ENCODE results near the gene GATD1. TPM values are rescaled to one million over a fixed set of nuclear protein-coding genes. Genes with fewer than 3 reads are reported as not detected.

The GATD1 gene
- total and polyA plus RNA-seq, 2 donors = 13.0 to 31.2 TPM

DNA sequence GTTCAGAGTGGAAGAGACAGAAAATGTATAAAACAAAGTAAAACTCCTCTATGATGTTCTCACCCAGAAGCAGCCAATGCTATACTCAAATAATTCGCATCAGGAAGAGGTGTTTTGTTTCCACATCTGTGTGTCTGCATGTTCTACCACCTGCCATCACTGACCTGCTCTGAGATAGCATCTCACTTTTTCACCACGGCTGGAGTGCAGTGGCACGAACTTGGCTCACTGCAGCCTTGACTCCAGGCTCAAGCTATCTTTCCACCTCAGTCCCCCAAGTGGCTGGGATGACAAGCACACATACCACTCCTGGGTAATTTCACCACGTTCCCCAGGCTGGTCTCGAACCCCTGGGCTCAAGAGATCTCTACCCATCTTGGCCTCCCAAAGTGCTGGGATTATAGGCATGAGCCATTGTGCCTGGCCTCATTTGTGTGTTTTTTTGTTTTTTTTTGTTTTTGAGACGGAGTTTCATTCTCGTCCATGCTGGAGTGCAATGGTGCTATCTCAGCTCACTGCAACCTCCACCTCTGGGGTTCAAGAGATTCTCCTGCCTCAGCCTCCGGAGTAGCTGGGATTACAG lies 15.7 kb downstream of the GATD1 start:
- Histone ChIP-seq H3K4me1 (ENCODE audit: control insufficient read depth in 2 of 2, insufficient read depth in 2 of 2, low read length in 2 of 2) (no peaks in the 10 kb centered on the region), H3K36me3 (ENCODE audit: control insufficient read depth in 2 of 2, insufficient read depth in 2 of 2, low read length in 1 of 2) (peaks cover 82% of the 10 kb centered on the region in 2 donors), H3K4me3 (ENCODE audit: low read length in 2 of 2) (no peak overlapping the region), H3K9me3 (ENCODE audit: control insufficient read depth in 2 of 2, insufficient read depth in 1 of 2, low read length in 1 of 2) (no peaks in the 10 kb centered on the region), H3K27me3 (ENCODE audit: control insufficient read depth in 2 of 2, insufficient read depth in 1 of 2, low read length in 1 of 2) (no peaks in the 10 kb centered on the region), H3K27ac (ENCODE audit: low read depth in 1 of 2, low read length in 1 of 2) (no peak overlapping the region)
- 96% methylated on average over 8 of the region's 8 CpGs for WGBS
- no peak for DNase-seq (ENCODE audit: low read depth in 6 of 9, low spot score in 9 of 9)

DNA sequence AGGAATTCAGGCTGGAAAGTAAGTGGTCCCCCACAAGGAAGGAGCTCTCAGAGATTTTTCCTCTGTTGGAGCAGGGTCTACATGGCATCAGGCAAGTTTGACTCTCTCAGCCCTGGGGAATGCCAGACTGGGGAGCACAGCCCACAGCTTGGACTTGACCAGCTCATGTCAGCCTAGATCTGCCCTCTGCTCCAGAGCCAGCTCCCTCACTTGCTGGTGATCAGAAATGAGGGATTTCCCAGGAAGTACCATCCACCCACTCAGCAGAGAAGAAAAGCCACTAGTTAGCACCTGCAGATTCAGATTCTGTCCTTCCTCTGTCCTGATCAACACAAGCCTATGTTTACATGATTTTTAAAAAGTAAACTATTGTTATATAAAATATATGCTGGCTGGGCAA lies 17.1 kb downstream of the GATD1 start:
- no peak overlapping the region for H3K4me3 ChIP-seq (ENCODE audit: low read length in 2 of 2)
- DNase-seq (ENCODE audit: low read depth in 6 of 9, low spot score in 9 of 9) = no peak
- no peak overlapping the region for H3K27ac ChIP-seq (ENCODE audit: low read depth in 1 of 2, low read length in 1 of 2)

DNA sequence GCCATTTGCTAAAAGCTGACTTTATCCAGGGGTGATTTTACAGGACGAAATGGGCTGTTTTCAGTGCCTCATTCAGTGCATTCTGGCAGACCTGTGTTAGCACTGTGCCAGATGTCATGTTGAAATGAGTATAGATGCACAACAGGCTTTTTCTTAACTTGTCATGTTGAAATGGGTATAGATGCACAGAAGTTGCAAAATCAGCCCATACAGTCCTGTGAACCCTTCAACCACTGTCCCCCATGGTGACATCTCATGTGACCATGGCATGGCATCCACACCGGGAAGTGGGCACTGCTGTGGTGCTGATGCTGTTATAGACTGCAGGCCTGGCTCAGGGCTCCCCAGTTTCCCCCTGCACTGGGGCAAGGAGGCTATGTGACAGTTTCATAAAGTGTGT lies 27.6 kb downstream of the GATD1 start:
- Histone ChIP-seq H3K9me3 (ENCODE audit: control insufficient read depth in 2 of 2, insufficient read depth in 1 of 2, low read length in 1 of 2) (peaks cover 0 to 2% of the 10 kb centered on the region in 2 donors), H3K36me3 (ENCODE audit: control insufficient read depth in 2 of 2, insufficient read depth in 2 of 2, low read length in 1 of 2) (peaks cover 0 to 3% of the 10 kb centered on the region in 2 donors), H3K27me3 (ENCODE audit: control insufficient read depth in 2 of 2, insufficient read depth in 1 of 2, low read length in 1 of 2) (peaks cover 0 to 8% of the 10 kb centered on the region in 2 donors), H3K27ac (ENCODE audit: low read depth in 1 of 2, low read length in 1 of 2) (no peak overlapping the region), H3K4me1 (ENCODE audit: control insufficient read depth in 2 of 2, insufficient read depth in 2 of 2, low read length in 2 of 2) (peaks cover 12 to 16% of the 10 kb centered on the region in 2 donors), H3K4me3 (ENCODE audit: low read length in 2 of 2) (no peak overlapping the region)
- WGBS = 81% methylated on average over 2 of the region's 2 CpGs
- no peak for DNase-seq (ENCODE audit: low read depth in 6 of 9, low spot score in 9 of 9)

More for the DNA sequence above, 17.1 kb downstream of the GATD1 start:
- H3K9me3 ChIP-seq (ENCODE audit: control insufficient read depth in 2 of 2, insufficient read depth in 1 of 2, low read length in 1 of 2) = no peaks in the 10 kb centered on the region
- no peaks in the 10 kb centered on the region for H3K4me1 ChIP-seq (ENCODE audit: control insufficient read depth in 2 of 2, insufficient read depth in 2 of 2, low read length in 2 of 2)
- H3K27me3 ChIP-seq (ENCODE audit: control insufficient read depth in 2 of 2, insufficient read depth in 1 of 2, low read length in 1 of 2) = no peaks in the 10 kb centered on the region
- peaks cover 77 to 87% of the 10 kb centered on the region in 2 donors for H3K36me3 ChIP-seq (ENCODE audit: control insufficient read depth in 2 of 2, insufficient read depth in 2 of 2, low read length in 1 of 2)

DNA sequence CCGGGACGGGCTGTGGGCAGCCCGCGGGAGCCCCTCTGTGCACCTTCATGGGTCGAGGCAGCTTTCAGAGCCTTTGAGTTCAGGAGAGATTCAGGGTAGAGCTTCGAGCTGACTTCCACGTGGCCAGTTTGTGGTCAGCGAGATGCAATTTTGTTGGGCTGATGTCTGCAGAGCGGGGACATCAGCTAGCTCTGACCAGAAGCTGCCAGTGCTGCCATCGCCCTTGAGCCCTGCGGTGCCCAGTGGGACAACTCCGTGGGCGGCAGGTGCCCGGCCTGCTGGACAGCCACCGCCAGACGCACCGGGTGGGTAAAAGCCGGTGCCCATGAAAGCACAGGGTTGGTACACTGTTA lies 29.3 kb downstream of the GATD1 start:
- Histone ChIP-seq H3K4me3 (ENCODE audit: low read length in 2 of 2) (peak overlapping the region; percentile 64 to 79), H3K9me3 (ENCODE audit: control insufficient read depth in 2 of 2, insufficient read depth in 1 of 2, low read length in 1 of 2) (peaks cover 0 to 2% of the 10 kb centered on the region in 2 donors), H3K36me3 (ENCODE audit: control insufficient read depth in 2 of 2, insufficient read depth in 2 of 2, low read length in 1 of 2) (peaks cover 0 to 3% of the 10 kb centered on the region in 2 donors), H3K27ac (ENCODE audit: low read depth in 1 of 2, low read length in 1 of 2) (peak overlapping the region; percentile 49 to 73), H3K27me3 (ENCODE audit: control insufficient read depth in 2 of 2, insufficient read depth in 1 of 2, low read length in 1 of 2) (peaks cover 0 to 8% of the 10 kb centered on the region in 2 donors), H3K4me1 (ENCODE audit: control insufficient read depth in 2 of 2, insufficient read depth in 2 of 2, low read length in 2 of 2) (peaks cover 12 to 16% of the 10 kb centered on the region in 2 donors)
- DNase-seq (ENCODE audit: low read depth in 6 of 9, low spot score in 9 of 9) = no peak
- WGBS = under 1% methylated on average over 18 of the region's 18 CpGs

GRCh38 chr11:747158-748006 lies 29.9 kb downstream of the GATD1 start, which contains the start of gene TALDO1:
TALDO1 (plus strand) TSS chr11:747464; CDS start chr11:747482, 18 bp downstream.
- H3K9me3 ChIP-seq (ENCODE audit: control insufficient read depth in 2 of 2, insufficient read depth in 1 of 2, low read length in 1 of 2) = peaks cover 0 to 2% of the 10 kb centered on the region in 2 donors
- WGBS = under 1% methylated on average over 112 of the region's 112 CpGs
- peaks cover 12 to 16% of the 10 kb centered on the region in 2 donors for H3K4me1 ChIP-seq (ENCODE audit: control insufficient read depth in 2 of 2, insufficient read depth in 2 of 2, low read length in 2 of 2)
- DNase-seq (ENCODE audit: low read depth in 6 of 9, low spot score in 9 of 9) = peak in 4 of 9 donors; percentile 54 to 82 (median 72)
- peaks cover 0 to 8% of the 10 kb centered on the region in 2 donors for H3K27me3 ChIP-seq (ENCODE audit: control insufficient read depth in 2 of 2, insufficient read depth in 1 of 2, low read length in 1 of 2)
- H3K4me3 ChIP-seq (ENCODE audit: low read length in 2 of 2) = peak within 1 kb of the TSS; percentile 64 to 79
- peak within 1 kb of the TSS; percentile 49 to 73 for H3K27ac ChIP-seq (ENCODE audit: low read depth in 1 of 2, low read length in 1 of 2)
- peaks cover 0 to 2% of the 10 kb centered on the region in 2 donors for H3K36me3 ChIP-seq (ENCODE audit: control insufficient read depth in 2 of 2, insufficient read depth in 2 of 2, low read length in 1 of 2)

DNA sequence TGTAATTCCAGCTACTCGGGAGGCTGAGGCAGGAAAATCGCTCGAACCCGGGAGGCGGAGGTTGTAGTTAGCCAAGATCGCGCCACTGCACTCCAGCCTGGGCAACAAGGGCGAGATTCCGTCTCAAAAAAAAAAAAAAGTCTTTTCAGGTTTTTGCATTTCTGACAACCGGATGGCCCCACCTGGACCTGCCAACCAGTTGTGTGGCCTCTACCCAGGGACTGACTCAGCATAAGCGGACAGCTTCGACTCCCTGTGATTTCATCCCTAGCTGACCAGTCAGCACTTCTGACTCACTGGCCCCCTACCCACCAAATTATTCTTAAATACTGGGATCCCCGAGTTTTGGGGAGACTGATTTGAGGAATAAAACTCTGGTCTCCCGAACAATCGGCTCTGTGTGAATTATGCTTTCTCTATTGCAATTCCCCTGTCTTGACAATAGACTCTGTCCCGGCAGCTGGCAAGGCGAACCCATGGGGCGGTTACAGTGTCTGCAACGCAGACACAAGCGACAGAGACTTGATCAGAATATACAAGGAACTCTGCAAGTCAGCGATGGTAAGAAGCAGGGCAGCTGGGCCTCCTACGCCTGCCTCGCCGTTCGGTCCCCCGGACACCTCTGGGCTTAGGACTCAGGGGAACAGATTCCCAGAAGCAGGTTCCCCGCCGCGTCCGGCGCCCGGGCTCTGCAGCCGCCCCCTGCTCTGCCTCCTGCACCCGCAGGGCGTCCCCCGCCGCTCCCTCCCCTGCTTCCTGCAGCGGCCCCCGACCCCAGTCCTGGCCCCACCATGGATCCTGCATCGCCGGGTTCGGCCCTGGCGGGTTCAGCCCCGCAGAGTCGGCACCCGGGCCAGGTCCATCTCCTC lies 30.8 kb downstream of the GATD1 start:
- H3K9me3 ChIP-seq (ENCODE audit: control insufficient read depth in 2 of 2, insufficient read depth in 1 of 2, low read length in 1 of 2) = peaks cover 0 to 2% of the 10 kb centered on the region in 2 donors
- H3K27ac ChIP-seq (ENCODE audit: low read depth in 1 of 2, low read length in 1 of 2) = peak overlapping the region in 1 of 2 donors; percentile 8
- H3K36me3 ChIP-seq (ENCODE audit: control insufficient read depth in 2 of 2, insufficient read depth in 2 of 2, low read length in 1 of 2) = no peaks in the 10 kb centered on the region
- peaks cover 12 to 16% of the 10 kb centered on the region in 2 donors for H3K4me1 ChIP-seq (ENCODE audit: control insufficient read depth in 2 of 2, insufficient read depth in 2 of 2, low read length in 2 of 2)
- WGBS = 26% methylated on average over 46 of the region's 46 CpGs
- peak overlapping the region; percentile 64 to 79 for H3K4me3 ChIP-seq (ENCODE audit: low read length in 2 of 2)
- peak in 2 of 9 donors; percentile 46 to 65 for DNase-seq (ENCODE audit: low read depth in 6 of 9, low spot score in 9 of 9)
- peaks cover 0 to 8% of the 10 kb centered on the region in 2 donors for H3K27me3 ChIP-seq (ENCODE audit: control insufficient read depth in 2 of 2, insufficient read depth in 1 of 2, low read length in 1 of 2)

- Histone ChIP-seq H3K27me3 (ENCODE audit: control insufficient read depth in 2 of 2, insufficient read depth in 1 of 2, low read length in 1 of 2) (peaks cover 0 to 8% of the 10 kb centered on the region in 2 donors), H3K4me3 (ENCODE audit: low read length in 2 of 2) (no peak overlapping the region), H3K36me3 (ENCODE audit: control insufficient read depth in 2 of 2, insufficient read depth in 2 of 2, low read length in 1 of 2) (no peaks in the 10 kb centered on the region), H3K9me3 (ENCODE audit: control insufficient read depth in 2 of 2, insufficient read depth in 1 of 2, low read length in 1 of 2) (peaks cover 0 to 2% of the 10 kb centered on the region in 2 donors), H3K4me1 (ENCODE audit: control insufficient read depth in 2 of 2, insufficient read depth in 2 of 2, low read length in 2 of 2) (peaks cover 12 to 16% of the 10 kb centered on the region in 2 donors), H3K27ac (ENCODE audit: low read depth in 1 of 2, low read length in 1 of 2) (no peak overlapping the region)
- no peak for DNase-seq (ENCODE audit: low read depth in 6 of 9, low spot score in 9 of 9)
- 18% methylated on average over 1 of the region's 1 CpG for WGBS
Measured at GRCh38 chr11:745428-745827, 31.9 kb downstream of the GATD1 start.

- no peak for DNase-seq (ENCODE audit: low read depth in 6 of 9, low spot score in 9 of 9)
- H3K27ac ChIP-seq (ENCODE audit: low read depth in 1 of 2, low read length in 1 of 2) = no peak overlapping the region
- H3K36me3 ChIP-seq (ENCODE audit: control insufficient read depth in 2 of 2, insufficient read depth in 2 of 2, low read length in 1 of 2) = no peaks in the 10 kb centered on the region
- H3K27me3 ChIP-seq (ENCODE audit: control insufficient read depth in 2 of 2, insufficient read depth in 1 of 2, low read length in 1 of 2) = peaks cover 0 to 21% of the 10 kb centered on the region in 2 donors
- WGBS = 97% methylated on average over 4 of the region's 4 CpGs
- H3K4me1 ChIP-seq (ENCODE audit: control insufficient read depth in 2 of 2, insufficient read depth in 2 of 2, low read length in 2 of 2) = peaks cover 3 to 7% of the 10 kb centered on the region in 2 donors
- H3K4me3 ChIP-seq (ENCODE audit: low read length in 2 of 2) = no peak overlapping the region
- peaks cover 0 to 2% of the 10 kb centered on the region in 2 donors for H3K9me3 ChIP-seq (ENCODE audit: control insufficient read depth in 2 of 2, insufficient read depth in 1 of 2, low read length in 1 of 2)
Measured at GRCh38 chr11:742571-743201, 34.6 kb downstream of the GATD1 start.
